GM19397 (cell line): ENCODE results near the gene TRIM66.

ENCODE experiments used
- ATAC-seq: cut with Tn5 transposase; IDR thresholded peaks from one replicate; pipeline ENCODE4 v1.9.1; 2021; ENCODE audit warnings: mild to moderate bottlenecking, moderate library complexity; ENCODE audit not compliant: unreplicated experiment

The TRIM66 gene

DNA sequence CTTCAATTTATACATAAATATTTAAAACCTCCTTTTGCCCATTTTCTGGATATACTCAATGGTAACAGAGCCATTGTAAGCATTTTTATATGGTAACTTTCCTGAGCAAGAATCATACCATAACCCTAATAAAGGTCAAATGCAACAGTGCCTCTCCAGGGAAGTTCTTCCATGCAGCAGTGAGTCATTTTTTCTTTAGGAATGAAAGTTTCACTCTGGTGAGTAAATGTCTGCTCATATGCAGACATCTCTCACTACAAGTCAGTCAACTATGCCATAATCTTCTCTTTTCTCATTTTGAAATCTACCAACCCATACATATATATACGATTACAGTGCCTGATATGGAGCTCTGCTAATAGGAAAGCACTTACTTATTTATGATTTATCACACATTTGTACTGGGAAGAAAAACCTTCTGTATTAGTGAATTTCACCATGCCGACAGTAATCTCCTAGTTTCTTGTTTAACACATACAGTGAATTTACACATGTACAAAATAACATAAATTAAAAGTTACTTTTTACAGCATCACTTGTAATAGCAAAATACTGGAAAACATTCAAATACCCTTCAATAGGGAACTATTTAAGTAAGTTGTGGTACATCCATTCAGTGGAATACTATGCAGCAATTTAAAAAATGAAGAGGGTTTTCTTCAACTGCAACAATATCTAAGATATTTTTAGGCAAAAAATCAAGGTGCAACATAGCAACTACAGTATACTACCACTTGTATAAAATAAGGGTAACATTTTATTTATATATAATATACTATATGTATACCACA, 104.5 kb downstream of the TRIM66 start:
- ATAC-seq, result no peak

DNA sequence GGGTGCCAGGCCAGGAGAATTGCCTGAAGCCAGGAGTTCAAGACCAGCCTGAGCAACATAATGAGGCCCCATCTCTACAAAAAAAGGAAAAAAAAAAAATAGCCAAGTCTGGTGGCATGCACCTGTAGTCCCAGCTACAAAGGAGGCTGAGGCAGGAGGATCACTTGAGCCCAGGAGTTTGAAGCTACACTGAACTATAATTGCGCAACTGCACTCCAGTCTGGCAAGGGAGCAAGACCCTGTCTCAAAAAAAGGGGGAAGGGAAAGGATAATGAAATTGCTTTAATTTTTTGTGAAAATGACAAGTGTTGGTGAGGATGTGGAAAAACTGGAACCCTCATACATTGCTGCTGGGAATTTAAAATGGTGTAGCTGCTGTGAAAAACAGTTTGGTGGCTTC, 107.7 kb downstream of the TRIM66 start:
- no peak for ATAC-seq

DNA sequence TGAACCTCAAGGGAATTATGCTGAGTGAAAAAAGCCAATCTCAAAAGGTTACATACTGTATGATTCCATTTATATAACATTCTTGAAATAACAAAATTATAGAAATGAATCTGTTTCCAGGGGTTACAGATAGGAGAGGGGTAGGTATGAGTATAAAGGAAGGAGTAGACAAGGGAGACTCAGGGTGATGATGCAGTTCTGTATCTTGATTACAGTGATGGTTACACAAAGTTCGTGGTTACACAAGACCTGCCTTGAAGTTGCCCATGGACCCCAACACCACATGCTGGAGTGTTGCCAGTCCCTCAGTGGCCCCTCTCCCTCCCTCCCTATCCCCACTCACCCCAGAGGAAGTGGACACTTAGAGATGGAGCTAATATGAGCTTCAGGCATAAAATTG, 108.7 kb downstream of the TRIM66 start:
- no peak for ATAC-seq

DNA sequence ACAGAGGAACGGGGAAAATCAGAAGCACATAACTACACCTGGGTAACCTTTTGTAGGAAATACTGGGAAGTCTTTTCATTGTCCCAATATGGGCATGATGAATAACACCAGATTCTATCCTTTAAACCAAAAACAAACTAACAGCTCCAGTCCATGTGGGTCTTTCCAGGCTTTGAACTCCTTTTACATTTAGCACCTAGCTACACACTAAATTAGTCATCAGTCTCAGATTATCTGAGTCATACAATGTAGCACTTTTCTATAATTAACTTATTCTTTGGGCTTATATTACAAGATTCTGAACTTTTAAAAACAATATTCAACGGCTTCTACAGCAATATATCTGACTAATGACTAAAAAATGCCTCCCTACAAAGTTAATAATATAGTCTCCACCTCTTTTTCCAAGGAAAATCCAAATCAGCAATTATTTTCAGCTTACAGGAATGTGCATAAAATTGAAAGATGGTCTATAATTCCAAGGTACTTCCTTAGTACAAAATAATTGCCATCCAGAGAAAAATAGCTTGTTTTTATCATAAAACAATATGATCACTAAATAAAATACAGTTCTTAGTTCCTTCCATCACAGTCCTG, 114.8 kb downstream of the TRIM66 start:
- ATAC-seq, result no peak

DNA sequence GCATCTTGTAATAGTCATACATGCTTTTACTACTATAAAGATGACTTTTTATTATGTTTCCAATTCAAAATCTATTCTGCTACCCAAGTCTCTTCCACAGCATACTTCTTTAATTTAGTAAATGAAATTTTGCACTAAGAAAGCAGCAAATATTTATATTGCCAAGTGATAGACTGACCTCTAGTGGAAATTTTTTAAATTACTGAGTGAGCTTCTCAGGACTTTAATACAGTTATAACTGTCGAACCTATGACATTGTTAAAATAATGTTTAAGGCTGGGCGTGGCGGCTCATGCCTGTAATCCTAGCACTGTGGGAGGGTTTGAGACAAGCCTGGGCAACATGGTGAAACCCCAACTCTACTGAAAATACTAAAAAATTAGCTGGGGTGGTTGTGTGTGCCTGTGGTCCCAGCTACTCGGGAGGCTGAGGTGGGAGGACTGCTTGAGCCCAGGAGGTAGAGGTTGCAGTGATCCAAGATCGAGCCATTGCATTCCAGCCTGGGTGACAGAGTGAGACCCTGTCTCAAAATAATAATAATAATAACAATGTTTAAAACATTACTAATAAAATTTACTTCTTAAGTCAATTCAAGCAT, 115.8 kb downstream of the TRIM66 start:
- ATAC-seq, result no peak

DNA sequence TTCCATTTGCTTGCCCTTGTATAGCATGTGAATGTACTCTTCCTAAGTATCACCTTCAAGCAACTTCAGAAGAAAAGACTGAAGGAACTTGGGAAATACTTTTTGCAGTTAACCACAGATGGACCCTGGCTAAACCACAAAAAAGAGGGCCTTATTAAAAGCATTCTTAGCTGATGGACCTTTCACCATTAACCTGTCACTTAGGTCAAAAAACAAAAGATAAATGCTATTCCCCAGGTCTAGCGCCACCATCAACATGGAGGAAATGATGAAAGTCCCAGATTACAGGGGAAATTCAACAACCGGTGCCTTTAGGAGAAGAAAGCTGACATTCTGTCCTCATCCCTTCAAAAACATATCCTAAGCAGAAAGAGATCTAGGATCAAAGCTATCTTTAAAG, 117.9 kb downstream of the TRIM66 start:
- ATAC-seq, result no peak
